Effector memory CD8-positive, alpha-beta T cell (primary cell): ENCODE measurements around the gene LINC00237.

Experiments used
- ATAC-seq: fragments of 150-1000 bp; cut with Tn5 transposase; replicated peaks from 2 replicates; pipeline ENCODE4 v1.10.0; 2021; ENCODE audit warnings: mild to moderate bottlenecking, moderate library complexity
- DNase-seq, 3 experiments: peaks; one replicate each; pipeline ENCODE4 v3.0.0; 2021
- H3K27ac Mint-ChIP-seq, 2 donors: one replicate each; pipeline ENCODE4 v1.8.0; 2022; ENCODE audit warnings: mild to moderate bottlenecking in 2 of 2, mixed read lengths in 2 of 2, moderate library complexity in 2 of 2
- H3K27me3 Mint-ChIP-seq, 2 donors: one replicate each; pipeline ENCODE4 v1.8.0; 2022; ENCODE audit warnings: mixed read lengths in 2 of 2
- H3K36me3 Mint-ChIP-seq: one replicate; pipeline ENCODE4 v1.8.0; 2022; ENCODE audit warnings: mild to moderate bottlenecking, moderate library complexity, mixed read lengths; ENCODE audit not compliant: insufficient read depth
- H3K4me1 Mint-ChIP-seq, 2 donors: one replicate each; pipeline ENCODE4 v1.8.0; 2022; ENCODE audit warnings: low read depth in 2 of 2, mixed read lengths in 2 of 2
- H3K4me3 Mint-ChIP-seq, 2 donors: one replicate each; pipeline ENCODE4 v1.8.0; 2022; ENCODE audit warnings: mild to moderate bottlenecking in 2 of 2, mixed read lengths in 2 of 2, moderate library complexity in 2 of 2
- H3K9me3 Mint-ChIP-seq, 2 donors: one replicate each; pipeline ENCODE4 v1.8.0; 2022; ENCODE audit warnings: mixed read lengths in 2 of 2

The LINC00237 gene

DNA sequence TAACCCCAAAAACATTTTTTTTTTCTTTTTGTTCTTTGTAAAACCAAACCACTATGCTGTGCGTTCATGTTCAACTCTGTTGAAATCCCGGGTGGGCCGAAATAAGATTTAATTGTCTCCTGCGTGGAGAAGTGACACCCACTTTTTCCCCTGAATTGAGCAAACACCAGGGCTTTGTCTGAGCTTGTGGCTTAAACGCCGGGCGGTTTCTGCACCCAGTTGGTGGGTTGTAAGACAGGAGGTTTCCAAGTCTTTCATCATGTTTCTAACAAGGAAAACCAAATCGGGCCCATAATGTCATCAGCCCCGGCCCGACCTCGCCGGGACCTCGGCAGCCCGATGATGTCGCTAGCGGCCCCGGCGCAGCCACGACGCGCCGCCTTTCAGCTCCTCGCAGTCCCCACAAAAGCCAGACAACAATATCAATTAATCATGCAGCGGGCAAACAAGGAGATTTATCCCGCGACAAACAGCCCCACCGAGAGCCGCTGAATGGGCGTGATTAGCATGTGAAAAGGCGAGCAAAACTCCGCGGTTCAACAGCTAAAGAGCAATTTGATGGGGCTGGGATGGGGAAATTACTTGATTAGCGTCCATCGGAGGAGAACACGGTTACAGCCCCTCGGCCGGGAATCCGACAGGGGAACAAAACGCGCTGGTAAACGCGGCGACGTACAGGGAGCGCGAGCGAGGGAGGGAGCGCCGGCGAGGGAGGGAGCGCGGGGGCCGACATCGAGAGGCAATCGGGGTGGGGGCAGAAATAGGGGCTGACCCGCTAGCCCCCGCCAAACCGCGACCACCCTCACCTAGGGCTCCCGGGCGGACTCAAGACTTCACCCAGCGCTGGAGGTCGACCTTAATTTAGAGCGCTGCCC lies 5.3 kb downstream of the LINC00237 start:
- Mint-ChIP-seq H3K27ac (peak overlapping the region; percentile 93 to 97), H3K36me3 (peaks cover 23% of the 10 kb centered on the region), H3K27me3 (peaks cover 41 to 75% of the 10 kb centered on the region in 2 donors), H3K4me1 (peaks cover 27 to 36% of the 10 kb centered on the region in 2 donors), H3K4me3 (peak overlapping the region; percentile 95), H3K9me3 (no peaks in the 10 kb centered on the region)
- peak; percentile 24 for ATAC-seq
- DNase-seq, result peak in 2 of 3 experiments; percentile 11 to 12

DNA sequence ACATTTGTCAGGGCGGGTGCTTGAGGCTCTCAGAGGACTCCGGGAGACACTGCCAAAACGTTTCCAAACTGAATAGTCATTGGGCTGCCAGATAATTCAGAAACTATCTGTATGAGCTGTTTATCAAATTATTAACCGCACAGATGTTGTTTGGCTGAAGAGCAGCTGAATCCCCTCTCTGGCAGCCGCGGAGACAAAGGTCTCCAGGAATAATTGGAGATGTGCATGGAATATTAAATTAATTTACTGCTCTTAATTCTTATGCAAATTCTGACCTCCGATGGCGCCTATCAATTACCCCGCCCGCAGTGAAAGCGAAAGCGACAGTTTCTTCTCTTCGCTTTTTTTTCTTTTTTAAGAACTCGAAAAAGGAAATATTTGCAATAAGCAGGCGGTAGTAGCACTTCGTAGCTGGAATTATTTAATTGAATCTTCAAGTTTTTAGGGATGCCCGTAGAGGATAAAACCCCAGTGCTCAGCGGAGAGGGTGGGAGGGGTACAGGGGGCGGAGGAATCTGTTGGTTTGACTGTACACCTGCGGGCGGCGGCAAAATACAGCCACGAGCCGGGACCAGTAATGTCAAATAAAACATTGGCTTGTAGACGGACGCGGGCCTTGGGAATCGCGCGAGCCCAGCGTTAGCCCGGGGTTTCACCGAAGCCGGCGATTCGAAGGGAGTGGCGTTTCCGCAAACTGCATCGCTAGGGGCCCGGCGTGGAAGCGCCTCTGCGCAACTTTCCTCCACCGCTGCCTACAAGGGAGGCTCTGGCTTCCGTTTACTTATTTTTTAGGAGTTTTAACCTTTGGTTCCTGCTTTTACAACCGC lies 6.2 kb downstream of the LINC00237 start:
- Mint-ChIP-seq H3K27ac (peak overlapping the region; percentile 93 to 97), H3K4me1 (peaks cover 27 to 31% of the 10 kb centered on the region in 2 donors), H3K9me3 (no peaks in the 10 kb centered on the region), H3K27me3 (peaks cover 40 to 68% of the 10 kb centered on the region in 2 donors), H3K36me3 (peaks cover 22% of the 10 kb centered on the region), H3K4me3 (peak overlapping the region; percentile 95)
- DNase-seq (peak; percentile 34 to 49 (median 36)), ATAC-seq (peak; percentile 50)

DNA sequence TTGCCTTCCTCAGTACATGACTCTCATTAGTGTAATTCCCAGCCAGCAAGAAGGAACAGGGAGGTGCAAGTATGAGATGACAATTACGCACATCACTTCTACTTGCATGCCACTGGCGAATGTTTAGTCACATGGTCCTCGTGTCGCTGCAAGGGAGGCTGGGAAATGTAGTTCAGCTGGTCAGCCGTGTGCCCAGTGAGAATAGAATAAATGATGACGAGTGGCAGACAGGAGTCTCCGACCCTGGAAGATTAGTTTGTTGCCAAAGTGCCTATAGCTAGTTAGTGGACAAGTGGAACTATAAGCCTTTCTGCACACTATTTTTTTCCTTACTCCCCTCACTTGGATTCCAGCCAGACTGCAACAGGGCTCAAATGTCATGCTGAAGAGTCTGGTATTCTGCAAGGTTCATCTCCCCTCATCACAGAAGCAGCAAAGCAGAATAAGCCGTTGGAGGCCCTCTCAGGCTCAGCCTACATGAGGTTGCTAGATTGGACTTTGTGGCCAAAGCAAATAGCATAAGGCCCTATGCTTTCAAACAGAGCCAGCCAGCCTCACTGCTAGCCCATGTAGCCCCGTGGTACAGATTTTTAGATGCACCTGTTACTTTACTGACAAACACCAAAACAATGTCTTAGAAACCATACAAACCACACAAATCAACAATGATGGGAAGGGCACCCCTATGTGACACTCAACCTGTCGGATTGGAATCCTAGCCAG lies 9.7 kb downstream of the LINC00237 start:
- Mint-ChIP-seq H3K27me3 (peaks cover 29 to 68% of the 10 kb centered on the region in 2 donors), H3K9me3 (no peaks in the 10 kb centered on the region), H3K4me1 (peaks cover 9 to 21% of the 10 kb centered on the region in 2 donors), H3K36me3 (peaks cover 11% of the 10 kb centered on the region), H3K27ac (no peak overlapping the region), H3K4me3 (no peak overlapping the region)
- no peak for DNase-seq
- no peak for ATAC-seq

DNA sequence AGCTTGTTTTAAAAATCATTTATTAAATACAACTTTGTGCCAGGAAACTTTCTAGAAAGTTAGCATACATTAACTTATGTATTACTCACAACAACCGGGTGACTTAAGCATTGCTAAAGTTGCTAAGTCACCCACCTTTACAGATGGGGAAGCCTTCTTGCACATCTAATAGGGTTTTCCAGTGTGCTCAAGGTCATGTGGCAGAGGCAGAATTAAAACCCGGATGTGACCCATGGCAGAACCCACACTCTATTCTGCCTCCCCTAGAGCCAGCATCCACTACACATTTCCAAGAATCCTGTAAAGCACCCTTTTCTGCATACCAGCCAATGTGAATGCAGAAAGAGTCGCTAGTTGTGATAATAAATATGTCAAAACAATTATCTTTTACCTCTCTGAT lies 13.4 kb downstream of the LINC00237 start:
- DNase-seq, result no peak
- no peak overlapping the region for H3K27ac Mint-ChIP-seq

DNA sequence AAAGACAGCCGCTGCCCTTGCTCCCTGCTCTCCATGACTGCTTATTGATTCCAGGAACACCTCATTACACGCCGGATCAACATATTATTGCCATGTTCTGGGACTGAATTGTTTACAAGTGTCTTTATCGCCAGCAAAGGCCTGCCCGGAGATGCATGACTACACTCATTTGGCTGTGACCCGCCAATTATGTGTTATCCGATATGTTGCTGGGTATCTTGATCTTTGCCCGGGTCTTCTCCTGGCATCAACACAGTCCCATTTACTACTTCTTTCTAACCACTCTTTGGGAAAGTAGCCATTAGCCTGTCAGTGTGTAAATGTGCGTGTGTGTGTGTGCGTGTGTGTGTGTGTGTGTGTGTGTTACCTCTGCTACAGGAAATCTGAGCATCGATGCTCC lies 15.4 kb downstream of the LINC00237 start:
- Mint-ChIP-seq H3K27ac (no peak overlapping the region), H3K36me3 (no peaks in the 10 kb centered on the region), H3K9me3 (no peaks in the 10 kb centered on the region), H3K27me3 (peaks cover 56 to 75% of the 10 kb centered on the region in 2 donors), H3K4me1 (no peaks in the 10 kb centered on the region), H3K4me3 (no peak overlapping the region)
- DNase-seq (no peak), ATAC-seq (no peak)

More for the DNA sequence above, 13.4 kb downstream of the LINC00237 start:
- Mint-ChIP-seq H3K4me3 (no peak overlapping the region), H3K27me3 (peaks cover 49 to 80% of the 10 kb centered on the region in 2 donors), H3K36me3 (no peaks in the 10 kb centered on the region), H3K9me3 (no peaks in the 10 kb centered on the region), H3K4me1 (peaks cover 0 to 2% of the 10 kb centered on the region in 2 donors)
- no peak for ATAC-seq

DNA sequence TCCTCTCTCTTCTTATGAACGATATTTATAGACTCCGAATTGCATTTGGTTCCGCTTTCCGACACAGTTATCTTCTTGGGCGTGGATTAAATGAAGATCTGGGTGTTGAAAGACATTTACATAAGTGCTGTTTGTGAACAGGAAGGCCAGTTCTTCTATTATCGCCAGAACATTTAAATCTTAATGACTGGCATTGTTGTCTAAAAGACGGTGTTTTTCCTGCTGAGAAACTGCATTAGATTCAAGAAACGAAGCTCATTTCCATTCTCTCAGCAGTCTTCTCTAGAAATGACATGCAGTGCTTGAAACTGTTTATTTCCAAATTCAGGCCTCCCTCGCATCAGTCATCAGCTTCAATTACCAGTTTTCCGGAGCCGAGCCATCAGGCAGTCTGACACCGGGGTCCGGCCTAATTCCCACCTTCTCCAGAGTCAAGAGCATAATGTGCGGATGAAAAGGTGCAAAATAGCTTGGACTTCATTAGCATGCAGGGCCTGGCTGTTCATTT lies 16.0 kb downstream of the LINC00237 start:
- ATAC-seq (no peak), DNase-seq (no peak)
- Mint-ChIP-seq H3K27ac (no peak overlapping the region), H3K27me3 (peaks cover 56 to 77% of the 10 kb centered on the region in 2 donors), H3K4me3 (no peak overlapping the region), H3K36me3 (no peaks in the 10 kb centered on the region), H3K4me1 (no peaks in the 10 kb centered on the region), H3K9me3 (no peaks in the 10 kb centered on the region)

DNA sequence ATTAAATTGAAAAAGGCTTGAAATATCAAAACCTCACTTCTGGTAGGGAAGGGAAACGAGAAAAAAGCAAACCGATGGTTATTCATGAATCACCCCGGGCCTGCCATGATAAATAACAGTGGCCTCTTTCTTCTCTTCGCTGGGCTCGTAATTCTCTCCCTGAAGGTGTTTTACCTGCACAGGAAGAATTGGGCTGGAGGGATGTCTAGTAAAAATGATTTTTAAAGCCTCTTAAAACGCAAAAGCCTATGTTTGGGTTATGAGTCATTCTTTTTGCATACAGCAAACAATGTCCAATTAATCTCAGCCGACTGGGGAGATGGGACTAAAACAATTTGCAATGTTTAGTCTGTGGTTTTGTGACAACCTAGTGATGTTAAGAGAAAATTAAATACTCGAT lies 16.8 kb downstream of the LINC00237 start:
- peaks cover 62 to 83% of the 10 kb centered on the region in 2 donors for H3K27me3 Mint-ChIP-seq
- ATAC-seq (no peak), DNase-seq (no peak)
- no peaks in the 10 kb centered on the region for H3K36me3 Mint-ChIP-seq
- no peak overlapping the region for H3K4me3 Mint-ChIP-seq
- H3K9me3 Mint-ChIP-seq, result no peaks in the 10 kb centered on the region
- no peak overlapping the region for H3K27ac Mint-ChIP-seq
- no peaks in the 10 kb centered on the region for H3K4me1 Mint-ChIP-seq

DNA sequence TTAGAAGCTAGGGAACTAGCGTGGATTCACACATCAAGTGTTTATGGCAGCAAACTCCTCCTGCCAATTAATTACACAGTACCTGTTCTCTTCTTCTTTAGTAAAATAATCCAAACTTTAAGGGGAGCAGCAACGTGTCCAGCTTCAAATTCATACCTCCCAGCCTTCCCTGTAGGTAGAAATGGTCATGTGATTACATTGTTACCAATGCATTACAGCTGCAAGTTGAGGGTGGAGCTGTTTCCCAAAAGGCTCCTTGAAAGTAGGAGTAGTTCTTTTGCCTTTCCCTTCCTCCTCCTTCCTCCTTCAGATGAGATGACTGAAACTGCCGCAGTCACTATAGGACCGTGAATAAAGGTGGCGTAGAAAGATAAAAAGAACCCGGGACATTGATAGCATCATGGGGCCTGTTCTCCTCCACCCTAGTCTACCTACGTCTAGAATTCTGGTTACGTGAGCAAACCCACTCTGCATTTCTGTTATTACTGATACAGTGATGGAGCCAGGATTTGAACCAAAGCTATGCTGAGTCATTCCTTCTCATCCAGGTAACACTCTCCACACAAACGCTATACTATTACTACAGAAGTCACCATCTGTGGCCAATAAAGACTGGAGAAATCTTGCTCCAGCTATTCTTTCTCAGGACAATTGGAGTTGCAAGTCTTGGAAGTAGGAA lies 18.2 kb downstream of the LINC00237 start:
- Mint-ChIP-seq H3K4me1 (no peaks in the 10 kb centered on the region), H3K4me3 (no peak overlapping the region), H3K9me3 (no peaks in the 10 kb centered on the region), H3K27ac (no peak overlapping the region), H3K27me3 (peaks cover 71 to 80% of the 10 kb centered on the region in 2 donors), H3K36me3 (no peaks in the 10 kb centered on the region)
- ATAC-seq (no peak), DNase-seq (no peak)

DNA sequence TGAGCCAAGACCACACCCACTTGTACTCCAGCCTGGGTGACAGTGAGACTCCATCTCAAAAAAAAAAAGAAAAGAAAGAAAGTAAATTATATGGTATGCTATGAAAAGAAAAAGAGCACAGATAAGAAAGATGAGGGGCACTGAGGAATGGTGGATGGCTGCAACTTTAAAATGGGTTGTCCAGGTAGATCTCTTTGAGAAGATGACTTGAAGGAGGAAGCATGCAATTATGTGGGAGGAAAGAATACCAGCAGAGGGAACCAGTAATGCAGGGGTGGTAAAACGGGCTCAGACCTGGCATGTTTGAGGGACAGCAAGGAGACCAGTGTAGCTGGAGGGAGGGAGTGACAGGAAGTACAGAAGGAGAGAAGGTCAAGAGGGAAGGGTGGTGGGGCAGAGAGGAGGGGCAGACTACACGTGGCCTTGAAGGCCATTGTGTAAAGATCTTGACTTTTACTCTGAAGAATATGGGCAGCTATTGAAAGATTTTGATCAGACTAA lies 22.3 kb downstream of the LINC00237 start:
- H3K36me3 Mint-ChIP-seq, result peaks cover 2% of the 10 kb centered on the region
- no peak for ATAC-seq
- H3K9me3 Mint-ChIP-seq, result no peaks in the 10 kb centered on the region
- H3K4me3 Mint-ChIP-seq, result no peak overlapping the region
- no peaks in the 10 kb centered on the region for H3K4me1 Mint-ChIP-seq
- H3K27ac Mint-ChIP-seq, result no peak overlapping the region
- H3K27me3 Mint-ChIP-seq, result peaks cover 52 to 68% of the 10 kb centered on the region in 2 donors
- DNase-seq, result no peak

DNA sequence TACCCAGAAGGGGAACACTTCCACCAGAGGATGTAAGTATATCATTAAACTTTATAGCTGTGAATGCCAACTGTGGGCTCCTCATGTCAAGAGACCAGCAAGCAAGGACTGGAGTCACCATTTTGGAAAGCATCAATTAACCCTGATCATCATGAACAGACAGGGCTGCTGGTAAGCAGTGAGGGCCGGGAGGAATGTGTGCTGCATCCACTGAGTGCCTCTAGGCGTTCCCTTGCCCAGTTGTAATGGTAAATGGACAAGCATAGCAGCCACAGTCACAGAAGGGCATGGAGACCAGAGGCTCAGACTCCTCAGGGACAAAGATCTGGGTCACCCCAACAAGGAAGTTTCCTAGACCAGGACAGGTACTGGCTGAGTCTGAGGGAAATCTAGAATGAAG lies 23.6 kb downstream of the LINC00237 start:
- H3K4me1 Mint-ChIP-seq, result no peaks in the 10 kb centered on the region
- DNase-seq (no peak), ATAC-seq (no peak)
- peaks cover 2% of the 10 kb centered on the region for H3K36me3 Mint-ChIP-seq
- peaks cover 52 to 68% of the 10 kb centered on the region in 2 donors for H3K27me3 Mint-ChIP-seq
- no peaks in the 10 kb centered on the region for H3K9me3 Mint-ChIP-seq
- no peak overlapping the region for H3K4me3 Mint-ChIP-seq
- no peak overlapping the region for H3K27ac Mint-ChIP-seq

DNA sequence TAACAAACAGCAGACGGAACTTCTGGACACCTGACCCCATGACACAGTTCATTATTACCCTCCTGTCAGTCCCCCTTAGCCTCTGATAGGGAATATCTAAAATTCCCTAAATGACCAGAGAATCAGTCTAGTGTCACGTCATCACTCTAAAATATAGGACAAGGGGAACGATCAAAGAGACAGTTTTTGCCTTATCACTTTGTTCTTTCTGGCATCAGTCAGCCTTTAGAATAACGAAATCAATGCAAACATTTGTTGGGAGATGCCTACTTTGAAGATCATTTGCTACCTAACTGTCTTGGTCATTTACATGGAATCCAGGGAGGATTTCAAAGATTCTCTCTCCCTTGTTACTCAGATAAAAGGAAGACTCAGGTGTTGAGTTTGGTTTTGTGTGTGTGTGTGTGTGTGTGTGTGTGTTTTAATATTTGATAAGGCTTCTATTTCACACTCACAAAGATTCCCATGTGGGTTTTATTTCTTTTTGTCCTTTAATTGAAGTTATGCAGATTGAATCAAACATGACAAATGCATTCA lies 28.3 kb downstream of the LINC00237 start:
- H3K4me1 Mint-ChIP-seq, result no peaks in the 10 kb centered on the region
- no peak overlapping the region for H3K4me3 Mint-ChIP-seq
- no peak for DNase-seq
- no peak overlapping the region for H3K27ac Mint-ChIP-seq
- peaks cover 2% of the 10 kb centered on the region for H3K36me3 Mint-ChIP-seq
- H3K9me3 Mint-ChIP-seq, result no peaks in the 10 kb centered on the region
- H3K27me3 Mint-ChIP-seq, result peaks cover 34 to 58% of the 10 kb centered on the region in 2 donors
- ATAC-seq, result no peak

DNA sequence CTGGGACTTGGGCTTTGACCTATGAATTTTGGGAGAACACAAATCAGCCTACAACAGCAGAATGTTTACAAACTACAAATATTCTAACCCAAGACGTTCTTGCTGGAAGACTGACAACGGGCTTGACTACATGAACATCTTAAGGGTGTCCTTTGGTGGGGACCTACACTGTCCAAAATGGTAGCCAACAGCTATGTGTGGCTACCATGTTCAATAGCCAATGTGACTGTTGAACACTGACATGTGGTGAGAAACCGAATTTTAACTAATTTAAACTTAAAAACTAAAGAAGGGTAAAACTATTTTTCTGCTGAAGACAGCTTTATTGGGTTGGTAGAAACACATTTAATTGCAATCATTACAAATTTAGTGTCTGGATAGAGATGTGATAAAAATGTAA lies 30.1 kb downstream of the LINC00237 start:
- no peak for ATAC-seq
- no peak overlapping the region for H3K27ac Mint-ChIP-seq
- peaks cover 29 to 55% of the 10 kb centered on the region in 2 donors for H3K27me3 Mint-ChIP-seq
- no peaks in the 10 kb centered on the region for H3K36me3 Mint-ChIP-seq
- H3K4me1 Mint-ChIP-seq, result no peaks in the 10 kb centered on the region
- H3K4me3 Mint-ChIP-seq, result no peak overlapping the region
- no peaks in the 10 kb centered on the region for H3K9me3 Mint-ChIP-seq
- DNase-seq, result no peak
